HFFc6 (cell line): ENCODE data around the gene CHKB. TPM values are rescaled to one million over a fixed set of nuclear protein-coding genes. Genes with fewer than 3 reads are reported as not detected.

ENCODE experiments used
- DNase-seq: peaks from one replicate; pipeline ENCODE4 v3.0.0-alpha.2; 2018
- H3K27ac Mint-ChIP-seq: 2 replicates; pipeline ENCODE4 v1.8.0; 2020; ENCODE audit warnings: mild to moderate bottlenecking, mixed read lengths
- H3K27me3 Mint-ChIP-seq: 2 replicates; pipeline ENCODE4 v1.8.0; 2021; ENCODE audit warnings: mild to moderate bottlenecking, moderate library complexity, mixed read lengths; ENCODE audit not compliant: insufficient read depth
- H3K36me3 Mint-ChIP-seq: 2 replicates; pipeline ENCODE4 v1.8.0; 2021; ENCODE audit warnings: low read depth, mixed read lengths
- H3K4me1 Mint-ChIP-seq: 2 replicates; pipeline ENCODE4 v1.8.0; 2020; ENCODE audit warnings: low read depth, mixed read lengths
- H3K4me3 Mint-ChIP-seq: 2 replicates; pipeline ENCODE4 v1.8.0; 2020; ENCODE audit warnings: mild to moderate bottlenecking, moderate library complexity, mixed read lengths
- H3K9me3 Mint-ChIP-seq: 2 replicates; pipeline ENCODE4 v1.8.0; 2020; ENCODE audit warnings: mild to moderate bottlenecking, mixed read lengths
- total RNA-seq, 6 experiments: library from RNA; stranded (reverse); fragmentation: NEBNext Ultra II Directional; extraction: Animal tissue kit (Norgen Biotek cat#: 25700); gene quantifications; 2 replicates in 1 of 6; 3 replicates in 5 of 6; pipeline ENCODE4 v1.2.3, GENCODE V29; 2021
- TF ChIP-seq, protein P1 (sequence below): fragments of 200-600 bp; sonication (generic); IDR thresholded peaks from 2 replicates; pipeline ENCODE4 v1.5.0; 2021; ENCODE audit warnings: antibody characterized with exemption, mild to moderate bottlenecking

Gene CHKB
- total RNA-seq, 6 experiments from 2014 or later = 21.1 to 26.2 (median 25.2) TPM

DNA sequence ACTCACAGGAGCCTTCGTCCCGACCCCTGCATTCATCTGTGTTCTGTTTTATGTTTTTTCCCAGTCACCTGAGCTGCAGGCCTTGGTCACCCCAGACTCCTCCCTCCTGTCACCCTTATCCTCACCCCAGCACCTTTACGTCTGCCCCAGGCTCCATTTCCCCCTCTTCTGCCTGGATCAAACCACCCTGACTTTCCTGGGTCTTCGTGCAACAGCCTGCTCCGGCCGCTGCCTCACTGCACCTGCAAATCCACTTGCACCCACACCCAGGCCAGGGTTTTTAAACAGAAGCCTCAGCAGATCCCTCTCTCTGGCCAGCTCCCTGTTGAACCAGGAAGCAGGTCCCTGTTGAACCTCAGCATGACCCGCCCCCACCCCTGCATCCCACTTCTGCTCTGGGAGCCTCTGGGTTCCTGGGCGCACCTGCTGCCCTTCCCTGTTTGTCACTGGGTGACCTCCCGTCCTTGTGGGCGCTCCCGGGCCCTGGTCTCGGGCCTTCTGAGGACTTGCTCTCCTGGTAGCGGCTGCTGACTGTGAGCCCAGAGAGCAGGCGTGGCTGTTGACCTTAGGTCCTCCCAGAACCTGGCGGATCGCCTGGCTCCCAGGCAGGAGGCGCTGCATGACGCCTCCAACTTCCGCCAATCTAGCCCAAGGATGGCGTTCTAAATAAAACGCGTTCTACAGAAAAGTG lies 30.8 kb upstream of the CHKB start:
- DNase-seq = no peak

DNA sequence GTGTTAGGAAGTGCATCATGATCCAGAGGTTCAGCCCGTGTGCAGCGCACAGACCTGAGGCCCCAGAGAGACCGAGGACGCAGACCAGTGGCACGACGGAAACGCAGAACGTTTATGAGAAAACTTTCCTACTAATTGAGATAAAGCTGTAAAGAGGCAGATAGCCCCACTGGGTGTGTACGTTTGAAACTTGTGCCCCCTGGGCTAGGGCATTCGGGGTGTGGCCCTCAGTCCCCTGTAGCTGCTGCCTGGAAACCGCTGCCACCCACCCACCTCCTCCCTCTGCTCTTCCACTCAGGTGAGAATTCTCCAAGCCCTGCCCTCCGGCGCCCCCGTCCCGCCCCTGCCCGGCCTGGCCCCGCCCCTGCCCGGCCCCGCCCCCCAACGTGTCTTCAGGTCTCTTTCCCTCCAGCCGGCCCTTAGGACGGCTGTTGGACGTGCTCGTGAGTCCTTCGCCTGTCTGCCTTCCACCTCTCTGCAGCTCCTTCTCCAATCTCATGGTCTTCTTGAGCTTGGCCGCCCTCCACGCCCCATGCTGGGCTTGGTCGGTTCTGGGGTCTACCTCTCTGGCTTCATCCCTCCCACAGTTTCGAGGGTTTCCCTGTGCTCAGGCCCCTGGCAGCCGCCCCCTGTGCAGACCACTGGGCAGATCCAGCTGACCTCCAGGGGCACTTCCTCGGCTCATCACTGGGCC lies 30.0 kb upstream of the CHKB start:
- Mint-ChIP-seq H3K4me3 (no peak overlapping the region), H3K27ac (no peak overlapping the region), H3K9me3 (no peaks in the 10 kb centered on the region), H3K4me1 (no peaks in the 10 kb centered on the region), H3K36me3 (no peaks in the 10 kb centered on the region), H3K27me3 (peaks cover 36% of the 10 kb centered on the region)
- TF ChIP-seq, protein P1, sequence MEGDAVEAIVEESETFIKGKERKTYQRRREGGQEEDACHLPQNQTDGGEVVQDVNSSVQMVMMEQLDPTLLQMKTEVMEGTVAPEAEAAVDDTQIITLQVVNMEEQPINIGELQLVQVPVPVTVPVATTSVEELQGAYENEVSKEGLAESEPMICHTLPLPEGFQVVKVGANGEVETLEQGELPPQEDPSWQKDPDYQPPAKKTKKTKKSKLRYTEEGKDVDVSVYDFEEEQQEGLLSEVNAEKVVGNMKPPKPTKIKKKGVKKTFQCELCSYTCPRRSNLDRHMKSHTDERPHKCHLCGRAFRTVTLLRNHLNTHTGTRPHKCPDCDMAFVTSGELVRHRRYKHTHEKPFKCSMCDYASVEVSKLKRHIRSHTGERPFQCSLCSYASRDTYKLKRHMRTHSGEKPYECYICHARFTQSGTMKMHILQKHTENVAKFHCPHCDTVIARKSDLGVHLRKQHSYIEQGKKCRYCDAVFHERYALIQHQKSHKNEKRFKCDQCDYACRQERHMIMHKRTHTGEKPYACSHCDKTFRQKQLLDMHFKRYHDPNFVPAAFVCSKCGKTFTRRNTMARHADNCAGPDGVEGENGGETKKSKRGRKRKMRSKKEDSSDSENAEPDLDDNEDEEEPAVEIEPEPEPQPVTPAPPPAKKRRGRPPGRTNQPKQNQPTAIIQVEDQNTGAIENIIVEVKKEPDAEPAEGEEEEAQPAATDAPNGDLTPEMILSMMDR = no peak
- DNase-seq = no peak

More for the DNA sequence above, 30.8 kb upstream of the CHKB start:
- TF ChIP-seq, protein P1 = no peak
- Mint-ChIP-seq H3K36me3 (no peaks in the 10 kb centered on the region), H3K4me3 (no peak overlapping the region), H3K9me3 (no peaks in the 10 kb centered on the region), H3K4me1 (no peaks in the 10 kb centered on the region), H3K27me3 (peaks cover 30% of the 10 kb centered on the region), H3K27ac (no peak overlapping the region)

DNA sequence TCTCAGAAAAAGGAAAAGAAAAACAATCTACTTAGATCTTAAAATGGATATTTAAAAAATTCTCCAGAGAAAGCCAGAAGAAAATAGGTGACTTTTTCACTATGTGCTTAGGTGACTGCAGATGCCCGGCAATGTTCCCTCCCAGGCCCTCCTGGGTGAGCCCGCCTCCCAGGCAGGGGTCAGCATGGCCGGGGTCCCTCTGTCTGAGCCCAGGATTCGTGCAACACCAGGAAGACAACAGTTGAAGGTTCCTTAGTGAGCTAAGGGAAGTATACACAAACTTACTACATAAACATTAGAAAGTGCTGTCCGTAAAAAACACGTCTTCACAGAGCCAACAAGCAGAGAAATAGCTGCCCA lies 29.5 kb upstream of the CHKB start:
- Mint-ChIP-seq H3K4me3 (no peak overlapping the region), H3K4me1 (no peaks in the 10 kb centered on the region), H3K27me3 (peaks cover 38% of the 10 kb centered on the region), H3K27ac (no peak overlapping the region), H3K9me3 (no peaks in the 10 kb centered on the region), H3K36me3 (no peaks in the 10 kb centered on the region)
- TF ChIP-seq, protein P1 = no peak
- no peak for DNase-seq

DNA sequence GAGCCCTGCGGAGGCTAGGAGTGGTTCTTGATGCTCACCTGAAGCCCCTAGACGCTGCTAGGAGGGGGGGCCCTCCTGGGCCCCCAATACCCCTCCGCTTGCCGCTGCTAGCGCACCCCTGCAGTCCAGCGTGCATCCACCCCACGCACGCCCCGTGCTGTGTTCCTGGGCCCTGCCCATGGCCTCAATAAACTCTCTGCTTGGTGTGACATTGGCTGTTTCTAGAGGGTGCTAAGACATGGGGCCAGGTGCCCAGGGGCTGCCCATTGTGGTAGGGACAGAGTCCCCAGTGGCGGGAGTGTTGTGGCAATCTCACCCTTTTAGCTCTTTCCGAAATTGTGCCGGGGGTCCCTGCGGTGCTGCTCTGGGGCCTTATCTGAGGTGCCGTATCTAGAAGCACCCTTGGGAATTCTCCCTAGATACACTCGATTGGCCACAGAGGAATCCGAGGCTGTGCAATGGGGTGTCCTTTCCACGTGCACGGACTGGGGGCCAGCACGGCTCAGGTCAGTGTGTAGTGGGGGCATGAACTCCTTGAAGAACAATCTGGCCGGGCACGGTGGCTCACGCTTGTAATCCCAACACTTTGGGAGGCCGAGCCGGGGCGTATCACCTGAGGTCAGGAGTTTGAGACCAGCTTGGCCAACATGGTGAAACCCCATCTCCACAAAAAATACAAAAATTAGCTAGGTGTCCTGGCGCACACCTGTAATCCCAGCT lies 28.9 kb upstream of the CHKB start:
- H3K27ac Mint-ChIP-seq = no peak overlapping the region
- no peaks in the 10 kb centered on the region for H3K9me3 Mint-ChIP-seq
- H3K27me3 Mint-ChIP-seq = peaks cover 39% of the 10 kb centered on the region
- no peaks in the 10 kb centered on the region for H3K36me3 Mint-ChIP-seq
- H3K4me3 Mint-ChIP-seq = no peak overlapping the region
- no peak for DNase-seq
- H3K4me1 Mint-ChIP-seq = no peaks in the 10 kb centered on the region
- TF ChIP-seq, protein P1 = no peak

DNA sequence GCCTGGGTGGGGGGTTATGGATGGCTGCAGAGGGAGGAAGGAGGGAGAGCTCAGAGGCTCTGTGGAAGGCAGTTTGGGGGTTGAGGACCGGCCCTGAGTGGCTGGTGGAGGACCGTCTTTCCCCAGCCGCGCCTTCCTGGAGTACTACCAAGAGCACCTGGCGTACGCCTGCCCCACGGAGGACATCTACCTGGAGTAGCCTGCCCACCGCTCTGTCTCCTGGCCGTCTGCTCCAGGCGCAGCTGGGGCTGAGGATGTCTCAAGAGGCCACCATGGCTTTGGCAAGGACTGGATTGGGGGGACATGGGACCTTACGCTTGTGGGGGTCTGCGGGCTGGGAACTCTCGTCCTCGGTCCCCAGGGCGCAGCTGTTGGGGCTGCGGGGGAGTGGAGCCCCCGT lies 27.9 kb upstream of the CHKB start:
- TF ChIP-seq, protein P1 = no peak
- Mint-ChIP-seq H3K4me3 (no peak overlapping the region), H3K27me3 (peaks cover 42% of the 10 kb centered on the region), H3K9me3 (no peaks in the 10 kb centered on the region), H3K4me1 (no peaks in the 10 kb centered on the region), H3K27ac (no peak overlapping the region), H3K36me3 (no peaks in the 10 kb centered on the region)
- no peak for DNase-seq
